Non-pigmented ciliary epithelial cell (primary cell): ENCODE measurements around the gene GADD45G.

Experiments
- DNase-seq: peaks from one replicate; pipeline ENCODE4 v3.0.0-alpha.2; 2010; ENCODE audit warnings: low read depth

The GADD45G gene

GRCh38 chr9:89630508-89630907, 25.7 kb downstream of the GADD45G start:
- no peak for DNase-seq

- no peak for DNase-seq
Observed at GRCh38 chr9:89631384-89631783, 26.6 kb downstream of the GADD45G start.

- DNase-seq = no peak
Observed at GRCh38 chr9:89632192-89632733, 27.5 kb downstream of the GADD45G start.

- no peak for DNase-seq
Observed at GRCh38 chr9:89632736-89633135, 27.9 kb downstream of the GADD45G start.

GRCh38 chr9:89633404-89633803, 28.6 kb downstream of the GADD45G start:
- DNase-seq = no peak

- DNase-seq = no peak
Observed at GRCh38 chr9:89633920-89634319, 29.1 kb downstream of the GADD45G start.

- DNase-seq = peak; percentile 22
Observed at GRCh38 chr9:89634995-89635742, 30.4 kb downstream of the GADD45G start.

GRCh38 chr9:89635816-89636215, 31.0 kb downstream of the GADD45G start:
- DNase-seq = peak; percentile 24

GRCh38 chr9:89637787-89638186, 33.0 kb downstream of the GADD45G start:
- no peak for DNase-seq

- DNase-seq = no peak
Observed at GRCh38 chr9:89638359-89638758, 33.5 kb downstream of the GADD45G start.

- no peak for DNase-seq
Observed at GRCh38 chr9:89638893-89639292, 34.1 kb downstream of the GADD45G start.

- DNase-seq = no peak
Observed at GRCh38 chr9:89639367-89639795, 34.6 kb downstream of the GADD45G start.

- DNase-seq = no peak
Observed at GRCh38 chr9:89639961-89640360, 35.1 kb downstream of the GADD45G start.

GRCh38 chr9:89640361-89640760, 35.5 kb downstream of the GADD45G start:
- DNase-seq = no peak

- no peak for DNase-seq
Observed at GRCh38 chr9:89640801-89641200, 36.0 kb downstream of the GADD45G start.

GRCh38 chr9:89641980-89642379, 37.2 kb downstream of the GADD45G start:
- no peak for DNase-seq

GRCh38 chr9:89642789-89643188, 38.0 kb downstream of the GADD45G start:
- no peak for DNase-seq

- DNase-seq = no peak
Observed at GRCh38 chr9:89646189-89646939, 41.6 kb downstream of the GADD45G start.

- no peak for DNase-seq
Observed at GRCh38 chr9:89647366-89648128, 42.7 kb downstream of the GADD45G start.

GRCh38 chr9:89648247-89649000, 43.6 kb downstream of the GADD45G start:
- no peak for DNase-seq

- no peak for DNase-seq
Observed at GRCh38 chr9:89649039-89649691, 44.4 kb downstream of the GADD45G start.
